ENCODE measurements around the gene VEZT.

DNA sequence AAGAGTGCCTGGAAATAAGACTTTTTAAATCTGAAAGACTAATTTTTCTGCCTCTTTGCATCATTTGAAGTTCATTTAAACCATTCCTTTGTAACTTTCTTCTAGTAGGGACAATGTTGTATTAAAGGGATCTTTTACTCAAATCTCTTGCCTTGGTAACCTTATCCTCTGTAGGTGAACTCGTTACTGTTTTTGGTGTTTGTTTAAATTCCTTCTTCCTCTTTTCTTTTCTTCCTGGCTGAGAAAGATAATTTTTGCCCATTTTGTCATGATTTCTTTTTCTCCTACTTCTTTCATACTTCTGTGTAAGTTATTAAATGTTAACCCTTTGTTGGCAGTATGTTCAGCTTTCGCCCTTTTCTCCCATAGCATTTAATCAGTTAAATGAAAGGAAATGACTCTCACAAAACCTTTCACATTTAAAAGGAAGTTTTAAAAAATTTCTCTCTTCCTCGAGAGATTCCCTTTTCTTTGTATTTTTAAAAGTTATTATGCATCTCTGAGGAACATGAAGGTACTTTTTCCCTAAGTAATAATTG lies 10.3 kb downstream of the VEZT start:
- TF ChIP-seq, protein P1, sequence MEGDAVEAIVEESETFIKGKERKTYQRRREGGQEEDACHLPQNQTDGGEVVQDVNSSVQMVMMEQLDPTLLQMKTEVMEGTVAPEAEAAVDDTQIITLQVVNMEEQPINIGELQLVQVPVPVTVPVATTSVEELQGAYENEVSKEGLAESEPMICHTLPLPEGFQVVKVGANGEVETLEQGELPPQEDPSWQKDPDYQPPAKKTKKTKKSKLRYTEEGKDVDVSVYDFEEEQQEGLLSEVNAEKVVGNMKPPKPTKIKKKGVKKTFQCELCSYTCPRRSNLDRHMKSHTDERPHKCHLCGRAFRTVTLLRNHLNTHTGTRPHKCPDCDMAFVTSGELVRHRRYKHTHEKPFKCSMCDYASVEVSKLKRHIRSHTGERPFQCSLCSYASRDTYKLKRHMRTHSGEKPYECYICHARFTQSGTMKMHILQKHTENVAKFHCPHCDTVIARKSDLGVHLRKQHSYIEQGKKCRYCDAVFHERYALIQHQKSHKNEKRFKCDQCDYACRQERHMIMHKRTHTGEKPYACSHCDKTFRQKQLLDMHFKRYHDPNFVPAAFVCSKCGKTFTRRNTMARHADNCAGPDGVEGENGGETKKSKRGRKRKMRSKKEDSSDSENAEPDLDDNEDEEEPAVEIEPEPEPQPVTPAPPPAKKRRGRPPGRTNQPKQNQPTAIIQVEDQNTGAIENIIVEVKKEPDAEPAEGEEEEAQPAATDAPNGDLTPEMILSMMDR (IDR thresholded peaks at IDR 0.05; ENCODE audit: low read length) = no peak
- no peak for TF ChIP-seq EZH2 (IDR thresholded peaks at IDR 0.05; ENCODE audit: borderline replicate concordance, low read length)

Measured in OCI-LY1 (cell line).